H9 (cell line): ENCODE data around the gene RNF32. TPM values are rescaled to one million over a fixed set of nuclear protein-coding genes. Genes with fewer than 3 reads are reported as not detected.

Source experiments
- DNase-seq: peaks from one replicate; pipeline ENCODE4 v3.0.0-alpha.2; 2017
- H2AFZ ChIP-seq: one replicate; pipeline ENCODE4 v1.6.1; 2013; ENCODE audit warnings: mild to moderate bottlenecking, low read length, control low read depth, moderate library complexity
- H2AK5ac ChIP-seq: 2 replicates; pipeline ENCODE4 v1.6.1; 2013; ENCODE audit warnings: low read length, control low read depth, mixed read lengths; ENCODE audit not compliant: insufficient read length
- H2BK120ac ChIP-seq: one replicate; pipeline ENCODE4 v1.6.1; 2013; ENCODE audit warnings: low read depth, mild to moderate bottlenecking, low read length, control low read depth, inconsistent platforms; ENCODE audit not compliant: poor library complexity, severe bottlenecking
- H2BK12ac ChIP-seq: 2 replicates; pipeline ENCODE4 v1.6.1; 2013; ENCODE audit warnings: low read length, control low read depth, mixed read lengths, low read depth; ENCODE audit not compliant: insufficient read length
- H2BK15ac ChIP-seq: 2 replicates; pipeline ENCODE4 v1.6.1; 2013; ENCODE audit warnings: low read depth, low read length, control low read depth
- H2BK20ac ChIP-seq: one replicate; pipeline ENCODE4 v1.6.1; 2013; ENCODE audit warnings: low read depth, mild to moderate bottlenecking, low read length, control low read depth, inconsistent platforms; ENCODE audit not compliant: poor library complexity, severe bottlenecking
- H2BK5ac ChIP-seq: 2 replicates; pipeline ENCODE4 v1.6.1; 2013; ENCODE audit warnings: low read length, control low read depth, mixed read lengths; ENCODE audit not compliant: insufficient read length
- H3K14ac ChIP-seq: 2 replicates; pipeline ENCODE4 v1.6.1; 2013; ENCODE audit warnings: low read length, control low read depth; ENCODE audit not compliant: insufficient read depth
- H3K18ac ChIP-seq: 2 replicates; pipeline ENCODE4 v1.6.1; 2013; ENCODE audit warnings: low read depth, mild to moderate bottlenecking, mixed read lengths, low read length, control low read depth; ENCODE audit not compliant: insufficient read length
- H3K23ac ChIP-seq: 2 replicates; pipeline ENCODE4 v1.6.1; 2013; ENCODE audit warnings: low read length, control low read depth, mixed read lengths, low read depth; ENCODE audit not compliant: insufficient read length
- H3K23me2 ChIP-seq: 2 replicates; pipeline ENCODE4 v1.6.1; 2013; ENCODE audit warnings: low read depth, mild to moderate bottlenecking, mixed read lengths, low read length, control low read depth; ENCODE audit not compliant: insufficient read length, poor library complexity, severe bottlenecking
- H3K27ac ChIP-seq: 2 replicates; pipeline ENCODE4 v1.5.1; 2013; ENCODE audit warnings: low read length, control low read depth, mixed read lengths, low read depth; ENCODE audit not compliant: insufficient read length
- H3K27me3 ChIP-seq: 2 replicates; pipeline ENCODE4 v1.6.1; 2013; ENCODE audit warnings: low read length, control low read depth, inconsistent platforms; ENCODE audit not compliant: insufficient read depth
- H3K4ac ChIP-seq: 2 replicates; pipeline ENCODE4 v1.6.1; 2013; ENCODE audit warnings: low read depth, mild to moderate bottlenecking, control low read depth, inconsistent platforms, low read length, moderate library complexity
- H3K4me1 ChIP-seq: 2 replicates; pipeline ENCODE4 v1.6.1; 2013; ENCODE audit warnings: low read length, control low read depth, inconsistent platforms; ENCODE audit not compliant: insufficient read depth
- H3K4me2 ChIP-seq: 2 replicates; pipeline ENCODE4 v1.6.1; 2013; ENCODE audit warnings: low read length, control low read depth, mixed read lengths; ENCODE audit not compliant: insufficient read length, insufficient read depth
- H3K56ac ChIP-seq: 2 replicates; pipeline ENCODE4 v1.6.1; 2013; ENCODE audit warnings: low read depth, mild to moderate bottlenecking, mixed read lengths, low read length, control low read depth; ENCODE audit not compliant: insufficient read length
- H3K79me1 ChIP-seq: 2 replicates; pipeline ENCODE4 v1.6.1; 2013; ENCODE audit warnings: low read depth, mild to moderate bottlenecking, moderate library complexity, low read length, control low read depth, inconsistent platforms; ENCODE audit not compliant: insufficient read depth, poor library complexity, severe bottlenecking
- H3K79me2 ChIP-seq: 2 replicates; pipeline ENCODE4 v1.6.1; 2013; ENCODE audit warnings: low read length, control low read depth, inconsistent platforms; ENCODE audit not compliant: insufficient read depth
- H3K9ac ChIP-seq: 2 replicates; pipeline ENCODE4 v1.6.1; 2013; ENCODE audit warnings: low read length, control low read depth, mixed read lengths; ENCODE audit not compliant: insufficient read length; ENCODE audit errors: extremely low read depth
- H3K9me3 ChIP-seq: one replicate; pipeline ENCODE4 v1.6.1; 2013; ENCODE audit warnings: low read depth, low read length, inconsistent platforms; ENCODE audit not compliant: control insufficient read depth
- H3T11ph ChIP-seq: one replicate; pipeline ENCODE4 v1.6.1; 2013; ENCODE audit warnings: mild to moderate bottlenecking, low read length, control low read depth, inconsistent platforms
- H4K20me1 ChIP-seq: one replicate; pipeline ENCODE4 v1.6.1; 2013; ENCODE audit not compliant: control insufficient read depth, insufficient read length, insufficient read depth
- H4K5ac ChIP-seq: 2 replicates; pipeline ENCODE4 v1.6.1; 2013; ENCODE audit warnings: low read depth, mild to moderate bottlenecking, mixed read lengths, low read length, control low read depth; ENCODE audit not compliant: insufficient read length
- H4K8ac ChIP-seq: replicated peaks from 2 replicates; pipeline ENCODE4 v1.6.1; 2013; ENCODE audit warnings: low read length, control low read depth, mixed read lengths, low read depth; ENCODE audit not compliant: insufficient read length
- H4K91ac ChIP-seq: 2 replicates; pipeline ENCODE4 v1.6.1; 2013; ENCODE audit warnings: low read depth, mild to moderate bottlenecking, moderate library complexity, mixed read lengths, low read length, control low read depth; ENCODE audit not compliant: insufficient read length
- H3K27ac Mint-ChIP-seq, 3 experiments: 2 replicates in 2 of 3; 3 replicates in 1 of 3; pipeline ENCODE4 v1.8.0; 2020 to 2021; ENCODE audit warnings: mixed read lengths in 3 of 3, mild to moderate bottlenecking in 1 of 3, moderate library complexity in 1 of 3
- H3K27me3 Mint-ChIP-seq: 2 replicates; pipeline ENCODE4 v1.8.0; 2021; ENCODE audit warnings: low read depth, mild to moderate bottlenecking, moderate library complexity, mixed read lengths
- H3K36me3 Mint-ChIP-seq, 3 experiments: 2 replicates in 2 of 3; 3 replicates in 1 of 3; pipeline ENCODE4 v1.8.0; 2020 to 2021; ENCODE audit warnings: low read depth in 3 of 3, mixed read lengths in 3 of 3; ENCODE audit not compliant: insufficient read depth in 1 of 3
- H3K4me1 Mint-ChIP-seq, 2 experiments: 2 replicates each; pipeline ENCODE4 v1.8.0; 2020; ENCODE audit warnings: mixed read lengths in 2 of 2
- H3K4me3 Mint-ChIP-seq, 2 experiments: 2 replicates in 1 of 2; 3 replicates in 1 of 2; pipeline ENCODE4 v1.8.0; 2020 to 2021; ENCODE audit warnings: mild to moderate bottlenecking in 2 of 2, mixed read lengths in 2 of 2, moderate library complexity in 1 of 2
- H3K9me3 Mint-ChIP-seq, 2 experiments: 2 replicates in 1 of 2; 3 replicates in 1 of 2; pipeline ENCODE4 v1.8.0; 2020; ENCODE audit warnings: mild to moderate bottlenecking in 2 of 2, mixed read lengths in 2 of 2, moderate library complexity in 1 of 2
- WGBS: extraction: QIAGEN DNeasy Blood & Tissue Kit; methylation state at CpG from one replicate; pipeline ENCODE4 v1.1.7; 2013; ENCODE audit warnings: missing lambda C conversion rate, low lambda C conversion rate, mixed read lengths; ENCODE audit not compliant: insufficient read length; ENCODE audit errors: extremely low coverage; 5-methylcytosine and 5-hydroxymethylcytosine counted together
- total RNA-seq: library from RNA; stranded (reverse); gene quantifications from 2 replicates; pipeline ENCODE4 v1.2.1, GENCODE V29; 2021
- TF ChIP-seq, protein P1 (sequence below): fragments of 200-600 bp; sonication (generic); conservative IDR thresholded peaks from 3 replicates; pipeline ENCODE4 v1.8.0; 2021; ENCODE audit warnings: antibody characterized with exemption, mild to moderate bottlenecking

Gene RNF32
- total RNA-seq, 1 experiment from 2014 or later, result 0.90 TPM

DNA sequence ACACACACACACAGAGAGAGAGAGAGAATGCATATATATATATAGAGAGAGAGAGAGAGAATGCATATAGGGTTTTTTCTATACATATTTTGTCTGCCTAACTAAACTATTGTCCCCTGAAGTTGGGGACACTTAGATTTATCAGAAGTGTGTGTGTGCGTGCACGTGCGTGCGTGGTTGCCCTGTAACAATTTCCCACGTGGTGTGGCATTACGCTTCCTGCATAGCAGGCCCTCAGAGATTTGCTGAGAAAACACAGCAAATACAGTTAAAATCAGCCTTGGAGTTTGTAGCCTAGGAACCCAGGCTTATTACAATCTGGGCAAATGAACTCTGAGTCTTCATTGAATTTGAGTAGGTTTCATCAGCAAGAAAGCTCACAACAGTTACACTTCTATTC, 14.7 kb downstream of the RNF32 start:
- Histone ChIP-seq H3T11ph (no peak overlapping the region), H3K9ac (no peak overlapping the region), H2AFZ (no peak overlapping the region), H3K14ac (no peak overlapping the region), H4K20me1 (no peaks in the 10 kb centered on the region), H4K91ac (no peak overlapping the region), H3K4me2 (no peak overlapping the region), H3K27me3 (no peaks in the 10 kb centered on the region), H3K4ac (no peak overlapping the region), H2BK20ac (no peak overlapping the region), H3K79me1 (no peaks in the 10 kb centered on the region), H2BK12ac (no peak overlapping the region), H3K18ac (no peak overlapping the region), H3K56ac (no peak overlapping the region), H3K4me1 (no peaks in the 10 kb centered on the region; the same call in 1 of the 2 replicates), H4K5ac (no peak overlapping the region), H2BK5ac (no peak overlapping the region), H4K8ac (no peak overlapping the region), H2AK5ac (no peak overlapping the region), H3K79me2 (no peaks in the 10 kb centered on the region), H2BK15ac (no peak overlapping the region), H3K23ac (no peak overlapping the region), H3K23me2 (no peaks in the 10 kb centered on the region), H3K9me3 (no peaks in the 10 kb centered on the region), H3K27ac (no peak overlapping the region), H2BK120ac (no peak overlapping the region)
- TF ChIP-seq, protein P1, sequence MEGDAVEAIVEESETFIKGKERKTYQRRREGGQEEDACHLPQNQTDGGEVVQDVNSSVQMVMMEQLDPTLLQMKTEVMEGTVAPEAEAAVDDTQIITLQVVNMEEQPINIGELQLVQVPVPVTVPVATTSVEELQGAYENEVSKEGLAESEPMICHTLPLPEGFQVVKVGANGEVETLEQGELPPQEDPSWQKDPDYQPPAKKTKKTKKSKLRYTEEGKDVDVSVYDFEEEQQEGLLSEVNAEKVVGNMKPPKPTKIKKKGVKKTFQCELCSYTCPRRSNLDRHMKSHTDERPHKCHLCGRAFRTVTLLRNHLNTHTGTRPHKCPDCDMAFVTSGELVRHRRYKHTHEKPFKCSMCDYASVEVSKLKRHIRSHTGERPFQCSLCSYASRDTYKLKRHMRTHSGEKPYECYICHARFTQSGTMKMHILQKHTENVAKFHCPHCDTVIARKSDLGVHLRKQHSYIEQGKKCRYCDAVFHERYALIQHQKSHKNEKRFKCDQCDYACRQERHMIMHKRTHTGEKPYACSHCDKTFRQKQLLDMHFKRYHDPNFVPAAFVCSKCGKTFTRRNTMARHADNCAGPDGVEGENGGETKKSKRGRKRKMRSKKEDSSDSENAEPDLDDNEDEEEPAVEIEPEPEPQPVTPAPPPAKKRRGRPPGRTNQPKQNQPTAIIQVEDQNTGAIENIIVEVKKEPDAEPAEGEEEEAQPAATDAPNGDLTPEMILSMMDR, result no peak
- Mint-ChIP-seq H3K9me3 (peaks cover 3 to 14% of the 10 kb centered on the region in 2 experiments; a peak in 3 of 5 replicates), H3K4me1 (peaks cover 11 to 18% of the 10 kb centered on the region in 2 experiments), H3K27ac (no peak overlapping the region; a peak in 1 of 7 replicates), H3K27me3 (peaks cover 2% of the 10 kb centered on the region; the same call in 1 of the 2 replicates), H3K4me3 (no peak overlapping the region), H3K36me3 (peaks cover 2 to 18% (median 3%) of the 10 kb centered on the region in 3 experiments; a peak in 5 of 7 replicates)
- DNase-seq, result no peak
- WGBS, result no CpG with 5 or more reads among the region's 6 CpGs
